Measurements from ENCODE around the gene EIF5A. TPM values are rescaled to one million over a fixed set of nuclear protein-coding genes. Genes with fewer than 3 reads are reported as not detected.

EIF5A gene
- total and polyA plus RNA-seq, 8 donors: 213 to 622 (median 264) TPM

DNA sequence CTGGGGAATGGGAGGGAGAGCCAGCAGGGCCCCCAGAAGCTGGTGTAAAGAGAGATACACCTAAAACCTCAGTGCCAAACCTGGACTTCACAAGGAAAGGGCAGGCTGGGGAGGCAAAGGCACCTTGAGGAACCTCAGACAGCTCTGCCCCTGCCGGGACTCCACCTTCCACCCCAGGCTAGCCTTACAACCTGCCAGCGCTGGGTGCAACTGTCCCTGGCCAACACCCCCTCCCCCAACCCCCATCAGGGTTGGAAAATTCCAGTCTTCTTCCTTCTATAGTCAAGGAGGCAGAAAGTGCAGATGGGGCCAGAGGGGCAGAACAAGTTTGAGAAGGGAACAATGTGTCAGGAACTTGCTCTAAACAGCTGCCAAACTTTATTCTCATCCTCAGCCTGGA lies 15.2 kb upstream of the EIF5A start:
- Histone ChIP-seq H3K27me3 (peaks cover 26 to 93% of the 10 kb centered on the region in 2 donors), H3K9me3 (no peaks in the 10 kb centered on the region), H3K27ac (no peak overlapping the region), H3K36me3 (no peaks in the 10 kb centered on the region), H3K4me3 (no peak overlapping the region), H3K4me1 (peaks cover 13 to 33% of the 10 kb centered on the region in 2 donors)
- no peak for ATAC-seq
- intact Hi-C loops (cut with DNase I): loop anchor here (10.0 kb wide), 1 partner anchor 247 kb away; the partner anchor contains the start of gene SLC16A11 (in 2 of the 2)
- TF ChIP-seq, protein P1, sequence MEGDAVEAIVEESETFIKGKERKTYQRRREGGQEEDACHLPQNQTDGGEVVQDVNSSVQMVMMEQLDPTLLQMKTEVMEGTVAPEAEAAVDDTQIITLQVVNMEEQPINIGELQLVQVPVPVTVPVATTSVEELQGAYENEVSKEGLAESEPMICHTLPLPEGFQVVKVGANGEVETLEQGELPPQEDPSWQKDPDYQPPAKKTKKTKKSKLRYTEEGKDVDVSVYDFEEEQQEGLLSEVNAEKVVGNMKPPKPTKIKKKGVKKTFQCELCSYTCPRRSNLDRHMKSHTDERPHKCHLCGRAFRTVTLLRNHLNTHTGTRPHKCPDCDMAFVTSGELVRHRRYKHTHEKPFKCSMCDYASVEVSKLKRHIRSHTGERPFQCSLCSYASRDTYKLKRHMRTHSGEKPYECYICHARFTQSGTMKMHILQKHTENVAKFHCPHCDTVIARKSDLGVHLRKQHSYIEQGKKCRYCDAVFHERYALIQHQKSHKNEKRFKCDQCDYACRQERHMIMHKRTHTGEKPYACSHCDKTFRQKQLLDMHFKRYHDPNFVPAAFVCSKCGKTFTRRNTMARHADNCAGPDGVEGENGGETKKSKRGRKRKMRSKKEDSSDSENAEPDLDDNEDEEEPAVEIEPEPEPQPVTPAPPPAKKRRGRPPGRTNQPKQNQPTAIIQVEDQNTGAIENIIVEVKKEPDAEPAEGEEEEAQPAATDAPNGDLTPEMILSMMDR (IDR thresholded peaks at IDR 0.05): no peak
- DNase-seq: no peak

DNA sequence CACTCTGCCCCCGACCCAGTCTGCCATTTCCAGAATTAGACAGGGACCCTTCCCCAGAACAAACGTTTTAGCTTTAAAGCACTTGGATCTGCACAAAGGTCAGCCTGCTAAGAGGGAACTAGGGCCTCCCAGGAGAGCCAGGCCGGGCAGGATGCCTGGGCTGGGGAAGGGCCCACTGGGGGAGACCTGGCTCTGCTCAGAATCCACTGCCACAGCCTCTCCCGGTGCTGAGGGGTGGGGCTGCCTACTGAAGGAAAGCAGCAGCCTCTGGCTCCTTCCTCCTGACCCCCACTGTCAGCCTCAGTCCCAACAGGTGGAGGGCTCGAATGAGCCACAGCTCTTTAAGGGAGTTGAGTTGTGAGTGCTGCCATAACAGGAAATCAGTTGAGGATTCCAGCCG lies 14.7 kb upstream of the EIF5A start:
- Histone ChIP-seq H3K27ac (no peak overlapping the region), H3K4me1 (peaks cover 13 to 33% of the 10 kb centered on the region in 2 donors), H3K36me3 (no peaks in the 10 kb centered on the region), H3K4me3 (no peak overlapping the region), H3K9me3 (no peaks in the 10 kb centered on the region), H3K27me3 (peaks cover 26 to 89% of the 10 kb centered on the region in 2 donors)
- ATAC-seq (no peak), DNase-seq (peak in 1 of 4 donors; percentile 33)
- TF ChIP-seq, protein P1 (IDR thresholded peaks at IDR 0.05): no peak
- intact Hi-C loops (cut with DNase I): loop anchor here (10.0 kb wide), 1 partner anchor 248 kb away; the partner anchor contains the start of gene SLC16A11 (in 2 of the 2)

GRCh38 chr17:7293159-7293558 lies 14.3 kb upstream of the EIF5A start:
- Histone ChIP-seq H3K4me1 (peaks cover 13 to 33% of the 10 kb centered on the region in 2 donors), H3K27me3 (peaks cover 26 to 85% of the 10 kb centered on the region in 2 donors), H3K27ac (no peak overlapping the region), H3K9me3 (no peaks in the 10 kb centered on the region), H3K4me3 (no peak overlapping the region), H3K36me3 (no peaks in the 10 kb centered on the region)
- TF ChIP-seq, protein P1 (IDR thresholded peaks at IDR 0.05): no peak
- DNase-seq (no peak), ATAC-seq (no peak)
- intact Hi-C loops (cut with DNase I): loop anchor here (10.0 kb wide), 1 partner anchor 248 kb away; the partner anchor contains the start of gene SLC16A11 (in 2 of the 2)

GRCh38 chr17:7293816-7294613 lies 13.4 kb upstream of the EIF5A start:
- DNase-seq: no peak
- ATAC-seq: peak; percentile 29
- Histone ChIP-seq H3K4me1 (peaks cover 13 to 33% of the 10 kb centered on the region in 2 donors), H3K27me3 (peaks cover 26 to 87% of the 10 kb centered on the region in 2 donors), H3K9me3 (no peaks in the 10 kb centered on the region), H3K36me3 (no peaks in the 10 kb centered on the region), H3K4me3 (peak overlapping the region in 1 of 2 donors; percentile 23), H3K27ac (no peak overlapping the region)
- TF ChIP-seq, protein P1 (IDR thresholded peaks at IDR 0.05): no peak
- intact Hi-C loops (cut with DNase I): loop anchor here (10.0 kb wide), 1 partner anchor 249 kb away; the partner anchor contains the start of gene SLC16A11 (in 2 of the 2)

- TF ChIP-seq, protein P1 (IDR thresholded peaks at IDR 0.05): no peak
- ATAC-seq: peak; percentile 63
- Histone ChIP-seq H3K4me3 (peak within 1 kb of the TSS; percentile 7 to 23), H3K27ac (no peak within 1 kb of the TSS), H3K36me3 (no peaks in the 10 kb centered on the region), H3K9me3 (no peaks in the 10 kb centered on the region), H3K27me3 (peaks cover 26 to 82% of the 10 kb centered on the region in 2 donors), H3K4me1 (peaks cover 13 to 33% of the 10 kb centered on the region in 2 donors)
- peak in 3 of 4 donors; percentile 50 to 88 (median 62) for DNase-seq
- intact Hi-C loops (cut with DNase I): loop anchor here (10.0 kb wide), 1 partner anchor 250 kb away; the partner anchor contains the start of gene SLC16A11 (in 2 of the 2)
Observed at GRCh38 chr17:7294614-7295153, 12.7 kb upstream of the EIF5A start, which contains the start of gene YBX2. Gene YBX2, minus strand, starts transcription at chr17:7294639. Its CDS starts 139 bp downstream, at chr17:7294500.

All from left lung (tissue), 10 donors.